Head of caudate nucleus (tissue), 42 donors: ENCODE data around the gene SERPINB6.
"Not testable (repeated sequence)": the region's sequence is repeated elsewhere in the genome, so short reads cannot be mapped to it uniquely, and the experiment has no call there.

Experiments used
- DNase-seq, 42 donors: peaks; one replicate each; pipeline versions ENCODE4 v3.0.0 to v3.0.0-alpha.2; 2020 to 2021; ENCODE audit warnings: mixed read lengths in 7 of 42
- intact Hi-C: fragments of 100-400 bp; cut with DNase I; formaldehyde crosslinking; loops from one replicate; pipeline ENCODE4 v1.15.0; 2022

Gene SERPINB6

GRCh38 chr6:2909051-2909606 lies 62.2 kb downstream of the SERPINB6 start:
- intact Hi-C loops, DNase-seq: not testable (repeated sequence)

DNA sequence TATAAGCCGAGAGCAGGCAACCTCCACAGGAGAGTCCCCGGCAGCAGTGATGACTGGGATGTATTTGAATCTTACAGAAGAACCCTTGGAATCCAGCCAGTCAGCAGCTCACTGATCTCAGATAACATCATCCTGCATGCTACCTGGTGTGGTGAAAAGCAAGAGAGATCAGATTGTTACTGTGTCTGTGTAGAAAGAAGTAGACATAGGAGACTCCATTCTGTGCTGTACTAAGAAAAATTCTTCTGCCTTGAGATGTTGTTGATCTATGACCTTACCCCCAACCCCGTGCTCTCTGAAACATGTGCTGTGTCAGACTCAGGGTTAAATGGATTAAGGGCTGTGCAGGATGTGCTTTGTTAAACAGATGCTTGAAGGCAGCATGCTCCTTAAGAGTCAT lies 62.9 kb downstream of the SERPINB6 start:
- intact Hi-C loops, DNase-seq: not testable (repeated sequence)

- DNase-seq, intact Hi-C loops: not testable (repeated sequence)
Observed at GRCh38 chr6:2903411-2904185, 67.8 kb downstream of the SERPINB6 start.

DNA sequence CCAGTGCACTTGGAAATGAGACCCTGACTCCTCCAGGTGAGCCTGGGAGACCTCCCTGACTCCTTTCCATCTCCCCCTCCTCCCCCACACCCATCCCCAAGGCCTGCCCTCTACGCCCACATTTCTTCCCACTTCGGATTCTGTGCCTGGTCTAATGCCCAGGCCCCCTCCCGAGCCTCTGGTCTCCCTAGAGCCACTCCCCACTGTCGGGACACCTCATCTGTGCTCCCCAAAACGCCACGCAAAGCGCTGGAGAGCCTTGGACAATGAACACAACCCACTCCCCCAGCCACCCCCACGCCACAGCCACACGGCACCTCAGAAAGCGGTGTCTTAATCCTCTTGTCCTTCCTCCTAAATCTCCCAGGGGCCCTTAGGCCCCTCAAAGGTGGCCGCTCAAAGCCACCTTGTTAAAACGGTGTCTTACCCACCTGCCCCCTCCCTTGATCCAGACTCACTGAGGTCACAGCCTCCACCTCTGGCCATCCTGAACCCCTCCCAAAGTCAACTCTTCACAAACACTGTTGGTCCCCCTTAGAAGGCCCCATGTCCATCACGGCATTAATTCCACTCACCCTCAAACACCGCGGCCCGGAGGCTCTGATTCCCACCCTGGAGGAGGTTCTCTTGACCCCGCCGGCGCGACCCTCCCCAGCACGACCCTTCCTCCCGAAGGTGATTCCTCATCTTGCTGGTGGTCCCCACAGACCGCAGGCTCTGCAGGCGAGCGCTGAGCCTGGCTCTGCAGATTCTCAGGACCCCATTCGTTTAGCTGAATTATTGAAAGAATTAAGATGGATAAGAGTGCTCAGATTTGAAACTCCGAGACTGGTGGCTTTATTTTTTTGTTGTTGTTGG lies 69.5 kb downstream of the SERPINB6 start:
- intact Hi-C loops, DNase-seq: not testable (repeated sequence)

- DNase-seq, result peak in 35 of 42 donors; percentile 14 to 75 (median 43)
- intact Hi-C loops, result no loop called here
Observed at GRCh38 chr6:2900821-2901644, 70.3 kb downstream of the SERPINB6 start.

- no peak for DNase-seq
- intact Hi-C loops, result no loop called here
Observed at GRCh38 chr6:2900221-2900807, 71.1 kb downstream of the SERPINB6 start.

GRCh38 chr6:2899596-2899995 lies 71.8 kb downstream of the SERPINB6 start:
- intact Hi-C loops, result no loop called here
- DNase-seq, result no peak
